NCI-H1092 (cell line): ENCODE measurements around the gene PSRC1.
"Not testable (repeated sequence)": the region's sequence is repeated elsewhere in the genome, so short reads cannot be mapped to it uniquely, and the experiment has no call there.

Experiments used
- DNase-seq: peaks from one replicate; lab custom pipeline; 2025; lab: John Stamatoyannopoulos, UW

The PSRC1 gene

DNA sequence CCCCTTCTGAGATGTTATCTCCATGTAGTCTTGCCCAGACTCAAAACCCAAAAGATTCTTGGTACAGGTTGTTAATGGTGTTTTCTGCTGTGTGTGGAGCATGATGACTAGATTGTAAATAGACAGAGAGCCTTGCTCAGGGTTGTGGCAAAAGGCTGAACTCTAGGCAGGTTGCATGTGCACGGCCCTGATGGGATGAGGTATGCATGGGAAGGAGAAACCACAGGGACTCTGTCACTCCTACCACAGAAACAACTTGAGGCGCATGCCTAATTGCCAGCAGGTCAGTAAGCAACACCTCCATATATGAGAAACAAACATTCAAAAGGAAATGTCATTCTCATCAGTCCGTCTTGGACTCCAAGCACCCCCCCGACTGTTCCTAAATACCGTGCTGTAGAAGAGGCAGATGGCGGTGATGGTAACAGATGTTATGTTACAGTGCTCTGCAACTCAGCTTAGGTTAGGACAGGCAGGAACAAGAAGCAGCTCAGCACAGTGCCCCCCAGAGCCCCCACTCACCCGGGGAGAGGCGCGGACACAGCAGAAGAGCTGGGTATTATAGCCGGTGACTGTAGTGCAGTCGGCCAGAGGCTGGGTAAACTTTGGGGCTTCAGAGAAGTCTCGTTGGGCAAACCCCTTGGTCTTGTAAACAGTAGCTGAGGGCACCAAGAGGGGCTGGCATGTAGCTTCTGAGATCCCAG lies 12.9 kb upstream of the PSRC1 start:
- DNase-seq = no peak

DNA sequence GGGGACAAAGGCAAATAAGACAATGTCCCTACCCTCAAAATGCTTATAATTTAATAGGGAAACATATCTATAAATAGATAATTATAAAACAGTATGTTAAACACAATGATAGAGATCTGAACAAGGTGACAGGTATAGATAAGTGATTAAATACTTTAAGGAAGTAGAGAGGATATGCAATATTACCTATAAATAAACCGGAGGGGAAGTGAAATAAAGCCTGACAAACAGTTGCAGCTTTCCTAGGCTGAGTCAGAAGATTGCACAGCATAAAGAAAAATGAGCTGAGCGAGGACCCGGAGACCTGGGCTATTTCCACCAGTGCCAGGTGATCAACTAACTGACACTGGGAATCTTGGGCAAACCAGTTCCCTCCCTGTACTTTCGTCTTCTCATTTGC lies 11.5 kb upstream of the PSRC1 start:
- no peak for DNase-seq

DNA sequence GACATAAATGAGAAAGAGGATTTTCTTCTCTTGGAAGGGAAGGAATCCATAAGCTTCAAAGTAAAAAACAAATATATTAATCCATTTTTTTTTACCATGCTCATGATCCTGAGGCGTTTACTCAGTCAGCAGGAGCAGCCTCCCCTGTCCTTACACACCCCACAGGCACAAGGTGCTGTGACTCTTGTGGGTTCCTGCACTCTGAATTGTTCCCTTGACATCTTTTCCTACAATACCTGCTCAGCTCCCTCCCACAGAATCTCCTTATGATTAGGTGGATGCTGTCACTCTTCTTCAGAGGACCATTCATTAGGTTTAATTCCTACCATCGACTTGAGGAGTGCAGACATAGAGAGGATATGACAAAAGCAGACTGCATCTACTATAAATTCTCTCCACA lies 10.1 kb upstream of the PSRC1 start:
- no peak for DNase-seq

DNA sequence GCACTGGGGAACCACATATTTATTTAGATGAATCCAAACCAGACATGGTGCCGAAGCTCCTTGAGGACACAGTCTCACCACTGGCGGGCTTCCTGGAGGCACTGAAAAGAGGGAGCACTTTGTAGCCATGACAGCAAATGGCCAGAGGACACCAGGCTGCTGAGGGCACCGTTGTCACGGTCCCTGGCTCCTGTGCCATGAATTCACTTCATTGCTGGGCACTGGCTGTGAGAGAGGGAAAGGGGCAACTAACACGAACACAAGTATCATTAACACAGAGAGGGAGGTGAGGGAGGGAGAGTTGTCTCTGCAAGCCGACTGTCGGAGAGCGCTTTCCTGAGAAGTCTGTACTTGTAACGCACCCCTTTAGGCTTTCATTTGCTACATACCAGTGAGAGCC lies 9.4 kb upstream of the PSRC1 start:
- DNase-seq = no peak

GRCh38 chr1:109290998-109291397 lies 8.1 kb upstream of the PSRC1 start:
- DNase-seq = no peak

- DNase-seq = no peak
These were observed 7.2 kb upstream of the PSRC1 start for GRCh38 chr1:109290137-109290536.

DNA sequence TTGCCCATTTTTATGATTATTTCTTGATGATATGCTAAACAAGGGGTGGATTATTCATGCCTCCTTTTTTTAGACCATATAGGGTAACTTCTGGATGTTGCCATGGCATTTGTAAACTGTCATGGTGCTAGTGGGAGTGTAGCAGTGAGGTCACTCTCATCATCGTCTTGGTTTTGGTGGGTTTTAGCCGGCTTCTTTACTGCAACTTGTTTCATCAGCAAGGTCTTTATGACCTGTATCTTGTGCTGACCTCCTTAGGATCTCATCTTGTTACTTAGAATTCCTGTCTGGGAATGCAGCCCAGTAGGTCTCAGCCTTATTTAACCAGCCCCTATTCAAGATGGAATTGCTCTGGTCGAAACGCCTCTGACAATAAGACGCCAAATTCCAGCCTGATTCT lies 3.8 kb upstream of the PSRC1 start:
- not testable (repeated sequence) for DNase-seq

DNA sequence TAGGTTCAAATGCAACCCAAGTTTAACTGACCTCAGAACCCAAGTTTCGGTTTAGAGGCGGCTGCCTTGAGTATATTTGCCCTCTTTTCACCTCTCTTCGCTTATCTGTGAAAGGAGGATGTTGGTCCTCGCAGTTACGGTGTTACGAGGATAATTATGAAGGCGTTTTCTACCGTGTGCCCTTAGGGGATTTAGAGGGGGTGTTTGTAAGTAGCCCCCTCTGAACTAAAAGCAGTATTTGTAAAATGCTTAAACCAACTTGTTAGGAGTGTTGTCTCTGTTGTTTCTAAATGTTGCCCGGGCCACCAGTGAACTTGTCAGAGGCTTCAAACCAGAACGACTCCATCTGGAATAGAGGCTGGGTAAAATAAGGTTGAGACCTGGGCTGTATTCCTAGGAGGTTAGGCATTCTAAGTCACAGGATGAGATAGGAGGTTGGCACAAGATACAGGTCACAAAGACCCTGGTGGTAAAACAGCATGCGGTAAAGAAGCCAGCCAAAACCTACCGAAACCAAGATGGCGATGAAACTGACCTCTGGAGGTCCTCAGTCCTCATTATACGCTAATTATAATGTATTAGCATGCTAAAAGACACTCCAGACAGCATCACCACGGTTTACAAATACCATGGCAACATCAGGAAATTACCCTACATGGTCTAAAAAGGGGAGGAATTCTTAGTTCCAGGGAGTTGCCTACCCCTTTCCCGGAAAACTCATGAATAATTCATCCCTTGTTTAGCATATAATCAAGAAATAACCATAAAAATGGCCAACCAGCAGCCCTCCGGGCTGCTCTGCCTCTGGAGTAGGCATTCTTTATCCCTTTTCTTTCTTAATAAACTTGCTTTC lies 1.0 kb upstream of the PSRC1 start:
- DNase-seq = no peak

- DNase-seq = no peak
These were observed 421 bp downstream of the PSRC1 start for GRCh38 chr1:109282497-109282951.

- no peak for DNase-seq
These were observed 1.1 kb downstream of the PSRC1 start for GRCh38 chr1:109281680-109282496.

DNA sequence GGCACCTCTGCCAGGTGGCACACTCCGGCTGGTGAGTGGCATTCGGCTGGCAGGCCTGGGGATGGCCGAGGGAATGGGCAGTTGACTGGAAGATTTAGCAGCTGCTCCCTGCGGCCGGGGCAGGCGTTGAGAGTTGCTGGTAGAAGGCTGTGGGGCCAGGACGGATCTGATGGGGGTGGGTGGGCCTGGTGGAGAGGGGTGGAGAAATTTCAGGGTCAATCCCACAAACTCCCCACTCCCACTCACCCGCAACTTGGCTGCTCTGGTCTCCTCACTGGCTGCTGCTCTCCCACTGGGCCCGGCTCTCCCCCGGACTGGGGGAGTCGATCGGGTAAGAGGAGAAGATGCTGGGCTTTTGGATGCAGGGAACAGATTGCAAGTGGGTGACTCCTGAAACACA lies 2.1 kb downstream of the PSRC1 start:
- DNase-seq = no peak

DNA sequence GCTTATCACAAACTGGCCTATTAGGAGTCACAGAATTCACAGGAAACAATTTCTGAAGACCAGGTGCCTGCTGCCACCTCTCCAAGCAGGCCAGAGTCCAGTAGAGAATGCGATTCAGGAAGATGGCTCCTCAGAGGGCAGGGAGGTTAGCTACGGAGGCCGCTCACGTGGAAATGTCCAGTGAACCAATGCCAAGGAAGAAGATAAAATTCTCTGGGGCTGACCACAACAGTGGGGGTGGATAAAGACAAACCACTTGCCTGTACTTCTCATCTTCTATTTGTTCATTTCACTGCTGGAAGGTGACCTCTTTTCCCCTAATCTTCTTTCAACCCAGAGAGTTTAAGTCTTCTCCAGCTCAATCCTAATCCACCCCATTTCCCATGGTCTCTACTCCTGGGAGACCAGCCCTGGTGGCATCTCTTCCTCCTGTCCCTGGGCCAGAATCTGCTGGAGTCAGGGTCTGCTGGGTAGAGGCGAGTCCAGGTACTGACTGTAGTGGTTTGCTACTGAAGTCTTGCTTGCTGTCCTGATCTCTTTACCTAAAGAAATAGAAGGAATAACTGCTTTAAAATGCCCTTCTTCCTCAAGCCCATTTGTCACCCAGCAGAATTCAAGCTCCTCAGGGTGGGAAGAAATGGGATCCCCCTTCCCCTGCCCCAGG lies 3.2 kb downstream of the PSRC1 start:
- DNase-seq = no peak

DNA sequence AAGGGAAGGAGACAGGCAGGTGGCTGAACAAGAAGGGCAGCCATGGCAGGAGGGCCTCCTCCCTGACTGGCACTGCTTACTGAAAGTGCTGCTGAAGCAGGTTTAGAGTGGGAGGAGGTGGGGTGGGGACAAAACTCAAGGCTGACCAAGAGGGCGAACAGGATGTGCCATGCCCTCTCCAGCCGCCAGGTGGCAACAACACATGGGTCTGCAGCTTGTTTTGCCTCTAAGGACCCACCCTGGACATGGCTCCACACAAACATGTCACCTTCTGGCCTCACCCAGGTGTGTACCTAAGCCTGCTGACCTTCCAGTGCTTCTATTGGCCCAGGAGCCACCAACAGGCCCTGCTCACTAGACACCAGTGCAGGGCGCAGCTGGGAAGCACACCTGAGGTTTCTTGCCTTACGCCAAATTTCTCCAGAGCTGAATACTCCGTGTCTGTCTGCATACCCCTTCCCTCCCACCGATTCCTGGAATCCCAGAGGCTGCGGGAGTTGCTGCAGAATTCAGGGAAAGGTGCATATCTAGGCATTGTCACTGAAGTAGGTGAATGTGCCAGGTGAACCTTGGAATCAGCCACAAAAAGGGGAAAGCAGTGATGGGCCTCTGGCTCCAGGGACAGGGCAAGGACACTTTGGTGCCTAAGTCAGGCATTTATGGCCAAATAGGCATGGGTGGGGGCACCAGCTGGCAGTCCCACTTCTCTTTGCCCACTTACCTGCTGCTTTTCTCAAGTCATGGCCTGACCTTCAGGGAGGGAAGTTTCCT lies 5.3 kb downstream of the PSRC1 start:
- peak; percentile 12 for DNase-seq

GRCh38 chr1:109275706-109276345 lies 7.1 kb downstream of the PSRC1 start:
- DNase-seq = no peak

- peak; percentile 23 for DNase-seq
These were observed 8.1 kb downstream of the PSRC1 start for GRCh38 chr1:109274533-109275476.

- DNase-seq = no peak
These were observed 9.2 kb downstream of the PSRC1 start for GRCh38 chr1:109273570-109274288.

DNA sequence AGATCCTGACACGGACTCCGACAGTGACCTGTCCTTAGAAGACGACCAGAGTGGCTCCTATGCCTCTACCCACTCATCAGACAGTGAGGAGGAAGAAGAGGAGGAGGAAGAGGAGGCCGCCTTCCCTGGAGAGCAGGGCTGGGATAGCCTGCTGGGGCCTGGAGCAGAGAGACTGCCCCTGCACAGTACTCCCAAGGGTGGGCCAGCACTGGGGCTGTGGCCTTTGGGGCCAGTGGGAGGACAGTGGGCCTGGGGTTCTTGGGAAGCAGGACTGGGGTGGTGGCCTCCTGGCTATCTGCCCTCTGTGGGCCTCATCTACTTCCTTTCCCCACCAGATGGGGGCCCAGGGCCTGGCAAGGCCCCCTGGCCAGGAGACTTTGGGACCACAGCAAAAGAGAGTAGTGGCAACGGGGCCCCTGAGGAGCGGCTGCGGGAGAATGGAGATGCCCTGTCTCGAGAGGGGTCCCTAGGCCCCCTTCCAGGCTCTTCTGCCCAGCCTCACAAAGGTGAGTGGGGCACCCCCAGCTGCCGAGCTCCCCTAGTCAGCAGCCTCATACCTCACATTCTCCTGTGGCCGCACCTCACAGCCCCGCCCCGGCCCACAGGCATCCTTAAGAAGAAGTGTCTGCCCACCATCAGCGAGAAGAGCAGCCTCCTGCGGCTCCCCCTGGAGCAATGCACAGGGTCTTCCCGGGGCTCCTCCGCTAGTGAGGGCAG lies 10.0 kb downstream of the PSRC1 start:
- DNase-seq = no peak
